Measurements from ENCODE around the gene PRPF40B.

DNA sequence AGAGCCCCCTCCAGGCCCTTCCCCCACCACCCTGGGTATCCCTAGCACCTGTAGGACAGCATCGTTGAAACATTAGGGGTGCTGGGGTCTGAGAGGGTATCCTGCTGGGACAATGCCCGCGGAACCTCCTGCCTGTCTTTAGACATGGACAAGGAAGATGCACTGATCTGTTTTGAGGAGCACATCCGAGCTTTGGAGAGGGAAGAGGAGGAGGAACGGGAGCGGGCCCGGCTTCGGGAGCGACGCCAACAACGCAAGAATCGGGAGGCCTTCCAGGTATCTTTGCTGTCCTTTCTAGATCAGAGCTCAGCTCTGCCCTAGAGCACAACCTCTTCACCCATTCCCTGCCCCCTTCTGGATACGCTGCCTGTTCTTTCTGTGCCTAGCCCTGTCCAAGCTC, 13.2 kb downstream of the PRPF40B start:
- TF ChIP-seq, protein P1, sequence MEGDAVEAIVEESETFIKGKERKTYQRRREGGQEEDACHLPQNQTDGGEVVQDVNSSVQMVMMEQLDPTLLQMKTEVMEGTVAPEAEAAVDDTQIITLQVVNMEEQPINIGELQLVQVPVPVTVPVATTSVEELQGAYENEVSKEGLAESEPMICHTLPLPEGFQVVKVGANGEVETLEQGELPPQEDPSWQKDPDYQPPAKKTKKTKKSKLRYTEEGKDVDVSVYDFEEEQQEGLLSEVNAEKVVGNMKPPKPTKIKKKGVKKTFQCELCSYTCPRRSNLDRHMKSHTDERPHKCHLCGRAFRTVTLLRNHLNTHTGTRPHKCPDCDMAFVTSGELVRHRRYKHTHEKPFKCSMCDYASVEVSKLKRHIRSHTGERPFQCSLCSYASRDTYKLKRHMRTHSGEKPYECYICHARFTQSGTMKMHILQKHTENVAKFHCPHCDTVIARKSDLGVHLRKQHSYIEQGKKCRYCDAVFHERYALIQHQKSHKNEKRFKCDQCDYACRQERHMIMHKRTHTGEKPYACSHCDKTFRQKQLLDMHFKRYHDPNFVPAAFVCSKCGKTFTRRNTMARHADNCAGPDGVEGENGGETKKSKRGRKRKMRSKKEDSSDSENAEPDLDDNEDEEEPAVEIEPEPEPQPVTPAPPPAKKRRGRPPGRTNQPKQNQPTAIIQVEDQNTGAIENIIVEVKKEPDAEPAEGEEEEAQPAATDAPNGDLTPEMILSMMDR (IDR thresholded peaks at IDR 0.05; ENCODE audit: low read depth, low read length, poor library complexity, severe bottlenecking): no peak
- no peak for TF ChIP-seq EZH2phosphoT487 (IDR thresholded peaks at IDR 0.05; ENCODE audit: borderline replicate concordance, low read length)
